ENCODE data around the gene ANKS1B.

The ANKS1B gene

DNA sequence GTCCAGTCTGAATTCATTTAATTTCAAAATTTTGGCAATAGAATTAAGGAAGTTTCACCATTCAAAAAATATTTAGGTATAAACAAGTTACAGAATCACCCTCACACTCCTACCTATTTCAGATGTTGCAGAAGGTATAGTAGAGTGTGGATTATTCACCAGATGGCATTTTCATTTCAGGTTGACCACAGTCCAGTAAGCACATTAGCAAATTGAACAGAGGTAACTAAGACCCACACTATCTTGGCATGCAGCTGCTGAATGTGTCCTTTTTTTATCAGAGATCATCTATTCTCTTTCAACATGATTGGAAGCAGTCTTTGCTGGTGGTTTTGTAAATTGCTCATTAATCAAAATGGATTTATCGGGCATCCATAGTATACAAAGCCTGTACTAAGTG is 488.9 kb downstream of the ANKS1B start:
- in situ Hi-C loops (cut with MboI; ENCODE audit: low sequenced_read_pairs): no loop called here

DNA sequence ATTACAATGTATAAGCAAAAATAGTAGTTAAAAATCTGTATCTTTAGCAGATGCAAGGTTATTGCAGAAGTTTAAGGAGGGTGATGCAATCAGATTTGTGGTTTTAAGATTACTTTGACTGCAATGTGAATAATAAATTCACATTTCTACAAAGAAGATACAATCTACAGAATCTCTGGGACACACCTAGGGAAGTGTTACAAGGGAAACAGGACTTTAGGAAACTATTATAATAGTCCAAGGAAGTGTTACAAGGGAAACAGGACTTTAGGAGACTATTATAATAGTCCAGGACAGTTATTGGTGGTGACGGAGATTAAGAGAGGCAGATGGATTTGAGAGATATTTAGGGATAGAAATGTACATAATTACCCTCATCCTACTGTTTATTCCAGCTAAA is 491.5 kb downstream of the ANKS1B start:
- in situ Hi-C loops (cut with MboI; ENCODE audit: low sequenced_read_pairs): no loop called here

DNA sequence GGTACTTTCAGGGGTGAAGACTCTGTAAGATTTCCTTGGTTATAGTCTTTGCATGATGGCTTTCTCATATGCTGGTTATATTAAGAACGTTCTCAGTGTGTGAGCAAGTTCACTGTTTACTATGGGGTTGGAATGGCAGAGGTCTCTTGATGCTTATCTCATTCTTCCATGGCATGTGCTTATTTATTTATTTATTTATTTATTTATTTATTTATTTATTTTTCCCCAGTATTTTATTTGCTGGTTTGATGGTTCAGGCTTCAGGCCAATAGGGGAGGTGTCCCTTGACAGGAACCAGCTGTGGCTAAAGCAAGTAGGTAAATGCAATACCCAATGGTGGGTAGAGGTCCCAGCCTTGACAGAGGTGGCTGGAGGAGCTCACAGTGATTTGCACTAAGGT is 498.5 kb downstream of the ANKS1B start:
- in situ Hi-C loops (cut with MboI; ENCODE audit: low sequenced_read_pairs): no loop called here

DNA sequence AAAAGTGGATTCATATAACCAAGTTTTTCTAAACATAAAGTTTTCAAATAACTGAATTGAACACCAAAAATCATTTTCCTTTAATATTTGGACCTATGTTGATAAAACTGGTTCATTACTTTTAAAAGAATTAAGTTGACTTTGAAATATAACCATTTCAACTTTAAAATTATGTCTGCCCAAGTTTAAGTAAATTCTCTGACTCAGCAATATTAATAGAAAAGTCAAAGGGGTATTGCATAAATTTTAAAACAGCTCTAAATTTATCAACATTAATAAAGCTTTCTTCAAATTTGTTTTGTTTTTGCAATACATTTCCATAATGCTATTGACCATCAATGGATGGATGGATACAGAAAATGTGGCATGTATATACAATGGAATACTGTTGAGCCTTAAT is 505.6 kb downstream of the ANKS1B start:
- in situ Hi-C loops (cut with MboI; ENCODE audit: low sequenced_read_pairs): no loop called here

DNA sequence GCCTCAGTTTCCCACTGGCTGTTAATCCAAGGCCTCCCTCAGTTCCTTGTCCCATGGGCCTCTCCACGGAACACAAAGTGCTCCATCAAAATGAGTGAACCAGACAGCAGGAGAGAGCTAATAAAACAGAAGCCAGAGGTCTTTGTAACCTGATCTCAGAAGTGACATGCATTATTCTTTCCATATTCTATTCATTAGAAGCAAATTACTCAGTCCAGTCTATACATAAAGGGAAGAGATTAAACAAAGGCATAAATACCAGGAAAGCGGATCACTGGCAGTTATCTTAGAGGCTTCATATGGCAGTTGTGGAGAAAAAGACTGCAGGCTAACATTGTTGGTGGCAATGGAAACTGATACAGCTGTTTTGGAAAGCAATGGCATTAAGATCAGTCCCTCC is 507.8 kb downstream of the ANKS1B start:
- in situ Hi-C loops (cut with MboI; ENCODE audit: low sequenced_read_pairs): no loop called here

DNA sequence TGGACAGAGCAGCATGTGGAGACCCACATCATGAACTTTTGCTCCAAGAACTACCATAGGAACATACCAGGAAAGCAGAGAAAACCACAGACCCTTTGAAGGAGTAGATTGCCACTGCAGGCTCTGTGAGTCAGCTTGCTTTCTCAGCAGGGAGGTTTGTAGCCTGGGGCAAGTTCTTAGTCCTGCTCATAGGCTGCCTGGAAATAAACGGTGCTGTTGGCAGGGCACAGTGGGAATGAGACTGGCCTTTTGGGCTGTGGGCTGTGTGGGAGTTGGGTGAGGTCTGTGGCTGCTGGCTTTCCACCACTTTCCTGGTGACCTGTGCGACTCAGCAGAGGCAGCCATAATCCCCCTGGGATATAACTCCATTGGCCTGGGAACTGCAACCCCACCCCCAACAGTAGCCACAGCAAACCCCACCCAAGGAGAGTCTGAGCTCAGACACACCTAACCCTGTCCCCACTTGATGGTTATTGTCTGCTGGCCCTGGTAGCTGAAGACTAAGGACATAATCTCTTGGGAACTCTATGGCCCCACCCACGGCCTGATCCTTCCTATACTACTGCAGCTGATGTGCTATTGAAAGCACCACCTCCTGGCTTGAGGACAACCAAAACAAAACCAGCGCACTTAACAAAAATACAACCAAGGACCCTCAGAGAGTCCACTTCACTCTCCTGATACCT is 529.2 kb downstream of the ANKS1B start:
- in situ Hi-C loops (cut with MboI; ENCODE audit: low sequenced_read_pairs): no loop called here

DNA sequence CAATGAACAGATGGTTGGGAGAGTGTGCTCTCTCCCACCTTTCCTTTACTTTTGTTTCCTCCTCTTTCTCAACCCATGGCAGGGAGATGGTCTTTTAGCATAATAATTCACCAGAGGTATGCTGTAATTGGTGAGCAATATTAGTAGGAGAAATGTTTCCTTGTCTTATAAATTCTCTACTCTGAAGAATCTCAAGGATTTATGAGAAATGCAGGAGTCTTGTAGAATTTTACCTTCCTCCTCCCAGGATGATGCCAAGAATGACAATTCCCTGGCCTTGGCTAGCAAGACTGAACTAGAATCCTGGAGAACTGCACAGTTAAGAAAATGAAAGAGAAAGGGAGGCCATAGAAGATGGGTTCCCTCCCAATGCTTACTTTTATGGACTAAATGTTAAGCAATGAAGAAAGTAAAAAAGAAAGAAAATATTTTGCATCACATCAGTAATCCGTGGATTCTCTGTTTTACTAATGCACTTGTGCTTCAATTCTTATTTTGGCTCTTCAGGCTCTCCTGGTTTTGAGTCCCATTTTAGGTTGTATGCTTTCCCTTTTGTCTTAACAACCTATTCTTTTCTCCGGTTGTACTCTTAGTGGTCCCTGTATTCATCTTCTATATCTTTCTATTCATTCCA is 530.1 kb downstream of the ANKS1B start:
- in situ Hi-C loops (cut with MboI; ENCODE audit: low sequenced_read_pairs): no loop called here

DNA sequence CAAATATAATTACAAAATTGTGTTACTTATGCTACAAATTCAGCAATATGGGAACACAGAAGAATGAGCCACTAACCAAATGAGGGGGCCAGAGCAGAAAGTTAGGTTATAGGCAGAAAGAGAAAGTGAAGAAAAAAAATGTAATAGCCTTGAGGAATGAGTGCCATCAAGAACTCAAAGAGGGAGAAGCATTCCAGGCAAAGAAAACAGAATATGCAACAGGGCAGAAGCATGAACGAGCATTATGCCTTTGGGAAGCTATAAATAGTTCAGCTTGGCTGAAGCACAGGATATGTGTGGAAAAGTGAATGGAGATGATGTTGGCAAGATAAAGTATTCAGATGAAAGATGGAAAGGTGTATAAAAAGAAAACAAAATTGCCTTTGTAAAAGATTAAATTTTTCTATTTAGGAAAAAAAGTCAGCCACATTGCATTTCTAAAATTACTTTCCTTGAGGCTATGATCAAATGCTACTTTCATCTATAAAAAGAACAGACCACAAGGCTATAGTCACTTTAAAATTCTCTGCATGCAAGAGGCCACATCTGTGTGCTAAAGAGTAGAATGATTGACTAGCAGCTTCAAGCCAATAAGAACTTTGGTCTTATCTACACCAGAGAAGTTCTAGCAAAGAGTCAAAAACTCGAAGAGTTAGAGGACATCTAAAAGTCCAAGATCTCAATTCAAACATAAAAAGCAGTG is 530.7 kb downstream of the ANKS1B start:
- in situ Hi-C loops (cut with MboI; ENCODE audit: low sequenced_read_pairs): no loop called here

DNA sequence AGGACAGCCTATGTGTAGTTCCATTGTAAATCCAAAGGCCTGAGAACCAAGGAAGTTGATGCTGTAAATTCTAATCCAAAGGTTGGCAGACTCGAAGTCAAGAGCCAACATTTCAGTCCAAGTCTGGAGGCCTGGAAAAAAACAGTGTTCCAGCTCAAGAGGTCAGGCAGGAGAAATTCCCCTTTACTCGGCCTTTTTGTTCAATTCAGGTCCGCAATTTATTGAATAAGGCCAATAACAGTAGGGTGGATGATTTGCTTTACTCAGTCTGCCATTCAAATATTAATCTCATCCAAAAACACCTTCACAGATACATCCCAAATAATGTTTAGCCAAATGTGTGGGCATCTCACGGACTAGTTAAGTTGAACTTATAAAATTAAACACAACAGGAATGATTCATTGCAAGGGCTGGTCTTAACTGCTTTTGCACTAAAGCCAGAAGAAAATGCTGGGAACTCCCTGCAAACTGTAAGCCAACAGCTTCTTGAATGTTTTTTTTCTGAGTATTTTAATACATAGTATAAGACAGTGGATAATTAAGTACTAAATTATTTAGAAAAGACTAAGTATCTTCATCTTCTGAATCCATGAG is 534.6 kb downstream of the ANKS1B start:
- in situ Hi-C loops (cut with MboI; ENCODE audit: low sequenced_read_pairs): no loop called here

DNA sequence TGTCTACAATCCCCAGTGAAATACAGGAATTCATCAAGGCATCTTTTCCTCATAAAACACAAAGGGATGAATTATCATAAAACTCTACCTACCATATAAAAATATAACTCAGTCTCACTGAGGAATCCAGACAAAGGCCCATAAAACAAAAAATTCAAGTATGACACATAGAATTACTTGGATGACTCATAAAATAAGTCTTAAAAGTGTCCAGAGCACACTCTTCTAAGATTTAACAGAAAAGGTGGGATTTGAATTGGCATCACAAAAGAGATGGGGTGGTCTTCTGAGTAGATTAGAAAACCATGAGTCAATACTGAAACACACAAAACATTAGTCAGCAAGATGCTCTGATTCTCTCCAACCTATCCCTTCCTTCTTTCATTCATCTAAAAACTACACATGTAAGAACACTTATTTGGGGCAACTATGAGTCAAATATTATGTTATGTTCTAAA is 539.8 kb downstream of the ANKS1B start:
- in situ Hi-C loops (cut with MboI; ENCODE audit: low sequenced_read_pairs): no loop called here

DNA sequence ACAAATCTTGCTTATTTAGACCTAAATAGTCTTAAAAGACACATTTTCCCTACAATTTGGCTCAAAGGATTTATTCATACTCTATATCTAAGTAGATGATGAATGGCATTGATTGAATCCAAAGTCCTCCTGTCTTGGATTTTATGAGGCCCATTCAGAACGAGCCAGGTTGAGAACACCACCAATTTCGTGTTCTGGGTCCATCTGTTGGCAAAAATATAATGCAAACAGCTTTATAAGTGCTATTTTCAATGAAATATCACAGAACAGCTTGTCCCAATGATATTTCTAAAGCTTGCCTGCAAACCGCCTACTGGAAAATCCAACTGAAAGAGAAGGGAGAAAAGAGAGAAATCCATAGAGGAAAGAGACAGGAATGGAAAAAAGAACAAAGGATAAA is 542.0 kb downstream of the ANKS1B start:
- in situ Hi-C loops (cut with MboI; ENCODE audit: low sequenced_read_pairs): no loop called here

DNA sequence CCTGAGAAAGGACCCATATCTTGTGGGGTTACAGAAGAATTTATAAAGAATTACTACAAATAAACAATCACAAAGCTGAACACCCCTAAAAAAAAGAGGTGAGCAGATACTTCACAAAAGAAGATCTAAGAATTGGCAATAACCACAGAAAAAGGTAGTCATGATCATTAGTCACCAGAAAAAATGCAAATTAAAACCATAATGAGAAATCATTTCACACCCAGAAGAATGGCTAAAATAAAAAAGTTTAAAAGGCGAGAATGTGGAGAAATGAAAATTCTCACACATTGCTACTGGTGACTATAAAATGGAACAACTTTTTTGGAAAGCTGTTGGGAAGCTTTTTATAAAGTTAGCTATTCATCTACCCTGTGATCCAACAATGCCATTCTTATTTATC is 545.3 kb downstream of the ANKS1B start:
- in situ Hi-C loops (cut with MboI; ENCODE audit: low sequenced_read_pairs): no loop called here

DNA sequence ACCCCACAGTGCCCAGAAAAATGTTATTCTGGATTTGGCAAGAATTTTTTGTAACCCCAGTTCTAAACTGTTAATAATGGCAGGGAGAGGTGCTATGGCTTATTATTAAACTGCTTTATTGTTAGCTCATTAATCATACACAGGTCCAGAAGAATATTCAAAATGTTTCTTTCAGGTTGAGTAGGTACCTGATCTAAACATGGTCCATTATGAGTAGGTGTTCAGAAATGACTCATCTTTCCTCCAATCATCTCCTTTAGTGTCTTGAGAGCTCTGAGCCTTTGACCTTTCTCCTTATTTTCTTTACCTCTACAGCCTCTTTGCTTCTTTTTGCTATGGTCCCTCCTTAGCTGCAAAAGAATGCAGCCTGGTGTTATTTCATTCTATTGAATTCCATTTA is 548.2 kb downstream of the ANKS1B start:
- in situ Hi-C loops (cut with MboI; ENCODE audit: low sequenced_read_pairs): no loop called here

DNA sequence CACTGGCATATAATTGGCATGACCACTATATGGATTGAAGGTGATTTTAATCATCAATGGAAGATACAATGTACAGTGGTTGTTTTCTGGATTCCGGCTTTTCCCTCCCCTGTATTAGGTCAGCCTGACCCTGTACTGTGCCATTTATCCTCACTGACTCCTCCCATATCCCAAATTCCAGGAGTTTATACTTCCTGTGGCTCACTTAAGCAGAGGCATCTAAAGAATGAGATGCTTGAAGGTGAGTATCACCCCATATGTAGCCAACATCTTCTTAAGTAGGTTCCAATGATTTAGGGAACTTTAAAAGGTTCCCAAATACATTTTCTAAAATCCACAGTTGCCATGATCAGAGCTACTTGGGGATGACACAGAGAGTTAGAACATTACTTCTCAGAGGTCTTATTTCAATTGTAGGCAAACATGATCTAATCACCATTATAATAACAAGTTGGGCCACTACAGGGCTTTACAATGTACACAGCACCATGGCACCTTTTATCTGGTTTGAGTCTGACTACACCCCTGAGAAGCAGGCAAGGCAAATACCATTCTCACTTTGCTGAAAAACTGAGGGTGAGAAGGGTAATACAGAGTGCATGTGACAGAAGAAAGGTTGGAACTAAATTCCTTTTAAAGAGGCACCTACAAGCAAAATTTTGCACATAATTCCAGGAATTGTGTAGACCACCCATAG is 549.5 kb downstream of the ANKS1B start:
- in situ Hi-C loops (cut with MboI; ENCODE audit: low sequenced_read_pairs): no loop called here

DNA sequence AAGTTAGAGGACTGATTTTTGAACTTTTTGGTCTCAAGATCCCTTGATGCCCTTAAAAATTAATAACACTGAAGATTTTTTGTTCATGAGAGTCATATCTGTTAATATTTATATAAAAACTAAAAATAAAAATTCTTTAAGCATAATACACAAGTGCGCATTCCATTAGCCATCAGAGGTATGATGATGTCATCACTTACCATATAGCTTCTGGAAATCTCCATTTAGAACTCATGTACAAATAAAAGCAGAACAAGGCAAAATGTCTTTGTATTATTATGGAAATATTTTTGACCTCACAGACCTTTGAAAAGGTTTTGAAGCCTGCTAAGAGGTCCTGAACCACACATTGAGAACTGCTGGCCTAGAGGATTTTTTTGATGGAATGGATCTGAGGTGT is 551.6 kb downstream of the ANKS1B start:
- in situ Hi-C loops (cut with MboI; ENCODE audit: low sequenced_read_pairs): no loop called here

DNA sequence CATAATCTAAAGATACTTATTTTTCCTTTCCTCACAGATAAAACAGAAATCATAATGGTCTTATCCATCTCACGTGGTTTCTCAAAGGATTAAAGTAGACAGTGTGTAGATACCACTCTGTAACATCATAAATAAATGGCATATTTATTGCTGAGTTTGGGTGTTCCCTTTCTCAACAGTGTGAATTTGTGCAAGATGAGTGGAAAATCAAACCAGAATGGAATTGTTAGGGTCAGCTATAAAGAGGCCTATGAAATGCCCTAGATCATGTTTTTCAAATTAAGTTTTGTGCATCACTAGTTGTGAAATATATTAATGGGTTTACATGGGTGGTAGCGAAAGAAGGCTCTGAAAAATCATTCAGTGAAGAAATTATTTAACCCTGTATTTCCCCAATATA is 553.5 kb downstream of the ANKS1B start:
- in situ Hi-C loops (cut with MboI; ENCODE audit: low sequenced_read_pairs): no loop called here

DNA sequence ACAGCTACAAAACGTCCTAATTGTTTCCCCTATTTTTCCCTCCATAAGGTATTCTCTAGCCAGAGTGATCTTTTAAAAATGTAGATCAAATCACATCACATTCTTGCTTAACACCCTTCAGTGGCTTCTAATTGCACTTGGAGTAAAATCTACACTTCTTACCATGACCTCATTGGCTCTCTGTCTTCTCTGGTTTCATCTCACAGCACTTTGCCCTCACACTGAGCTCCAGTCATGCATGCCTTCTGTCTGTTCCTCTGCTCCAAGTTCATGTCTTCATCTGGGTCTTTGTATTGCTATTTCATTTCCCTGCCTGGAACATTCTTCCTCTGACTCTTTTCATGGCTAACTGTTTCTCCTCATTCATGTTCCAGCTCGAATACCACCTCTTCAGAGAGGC is 557.6 kb downstream of the ANKS1B start:
- in situ Hi-C loops (cut with MboI; ENCODE audit: low sequenced_read_pairs): no loop called here

DNA sequence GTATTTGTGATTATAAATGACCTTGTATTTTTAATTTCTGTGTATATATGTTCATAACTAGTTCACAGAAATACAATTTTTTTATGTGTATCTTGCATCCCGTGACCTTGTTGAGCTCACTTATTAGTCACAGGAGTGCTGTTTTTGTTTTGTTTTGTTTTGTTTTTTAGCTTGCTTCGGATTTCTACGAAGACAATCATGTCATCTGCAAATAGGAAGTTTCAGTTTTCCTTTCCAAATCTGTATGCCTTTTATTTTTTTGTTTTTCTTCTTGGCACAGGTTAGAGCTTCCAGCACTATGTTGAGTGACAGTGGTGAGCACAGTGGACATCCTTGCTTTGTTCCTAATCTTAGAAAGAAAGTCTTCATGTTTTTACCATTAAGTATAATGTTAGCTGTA is 566.4 kb downstream of the ANKS1B start:
- in situ Hi-C loops (cut with MboI; ENCODE audit: low sequenced_read_pairs): no loop called here

DNA sequence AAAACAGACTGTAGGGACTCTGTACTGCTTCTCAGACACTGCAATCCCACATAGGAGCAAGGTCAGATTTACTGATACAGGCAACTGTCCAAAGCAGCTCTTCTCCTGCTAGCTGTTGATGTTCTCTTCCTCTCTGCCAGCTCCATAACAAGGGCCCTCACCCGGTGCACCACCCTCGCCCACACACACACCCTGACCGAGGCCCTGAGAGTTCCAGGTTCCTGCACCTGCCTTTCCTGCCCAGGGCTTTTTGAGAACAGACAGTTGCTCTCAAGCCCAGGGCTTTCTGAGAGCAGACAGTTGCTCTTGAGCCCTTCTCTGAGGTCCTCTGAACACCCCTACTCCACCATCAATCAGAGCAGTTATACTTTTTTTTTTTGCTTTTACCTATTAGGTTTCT is 571.0 kb downstream of the ANKS1B start:
- in situ Hi-C loops (cut with MboI; ENCODE audit: low sequenced_read_pairs): no loop called here

DNA sequence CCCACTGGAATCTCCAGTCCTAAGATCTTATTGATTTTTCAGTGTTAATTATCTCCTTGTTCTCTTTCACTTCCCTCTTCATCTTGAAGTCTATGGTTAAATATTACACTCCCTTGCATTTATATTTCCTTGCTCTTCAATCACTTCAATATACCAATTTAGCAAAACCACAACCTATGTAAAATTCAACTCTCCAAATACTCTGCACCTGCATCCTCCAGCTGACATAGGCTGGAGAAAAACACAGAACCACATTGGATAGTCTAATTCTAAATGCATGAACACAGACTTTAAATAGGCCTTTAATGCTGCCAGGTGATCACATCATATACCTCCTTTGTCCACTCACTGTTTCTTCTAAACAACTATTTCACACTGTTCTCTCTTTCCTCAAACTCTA is 591.0 kb downstream of the ANKS1B start:
- in situ Hi-C loops (cut with MboI; ENCODE audit: low sequenced_read_pairs): no loop called here

DNA sequence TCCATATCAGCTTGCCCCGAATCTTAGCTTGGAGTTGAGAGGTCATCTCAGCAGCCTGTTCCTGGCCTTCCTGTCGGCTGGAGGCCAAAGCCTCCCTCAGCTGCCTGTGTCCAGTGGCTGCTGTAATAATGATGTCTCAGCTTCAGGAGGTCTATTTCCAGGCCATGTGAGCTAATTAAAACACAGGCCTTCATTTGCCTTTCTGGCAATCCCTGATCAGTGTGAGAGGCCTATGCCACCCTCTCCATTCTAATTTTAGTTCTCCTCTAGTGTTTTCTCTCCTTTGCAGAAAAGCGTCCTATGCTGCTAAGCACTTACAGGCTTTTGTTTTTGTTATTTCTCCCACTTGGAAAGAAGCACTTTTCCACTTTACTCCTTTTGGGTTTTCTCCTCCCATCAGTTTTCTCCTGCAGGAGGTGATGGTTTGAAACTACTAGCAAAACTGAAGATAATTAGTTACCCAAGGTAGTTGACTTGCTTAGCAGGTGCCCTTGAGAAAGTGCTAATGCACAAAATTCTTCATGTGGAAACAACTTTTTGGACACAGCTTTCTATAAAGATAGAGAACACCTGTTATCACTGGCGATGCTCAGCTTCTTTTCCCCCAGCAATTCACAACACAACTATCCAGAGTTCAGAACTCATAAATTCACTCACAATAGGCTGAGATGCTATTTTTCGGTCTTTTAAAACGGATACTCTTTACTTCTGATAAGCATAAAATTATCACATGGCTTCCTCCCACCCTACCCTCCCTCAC is 592.5 kb downstream of the ANKS1B start:
- in situ Hi-C loops (cut with MboI; ENCODE audit: low sequenced_read_pairs): no loop called here
